ENCODE data around the gene AFAP1L1.

Gene AFAP1L1

GRCh38 chr5:149298842-149299404 is 27.3 kb downstream of the AFAP1L1 start:
- in situ Hi-C loops (cut with MboI; ENCODE audit: low sequenced_read_pairs, unreplicated experiment), result no loop called here
- TF ChIP-seq CTCF (IDR thresholded peaks at IDR 0.05; ENCODE audit: borderline replicate concordance, control extremely low read depth, extremely low read depth, insufficient read depth, missing control alignments), result no peak
- no peak for DNase-seq (ENCODE audit: low spot score)

- in situ Hi-C loops (cut with MboI; ENCODE audit: low sequenced_read_pairs, unreplicated experiment), result no loop called here
- TF ChIP-seq CTCF (IDR thresholded peaks at IDR 0.05; ENCODE audit: borderline replicate concordance, control extremely low read depth, extremely low read depth, insufficient read depth, missing control alignments), result no peak
- no peak for DNase-seq (ENCODE audit: low spot score)
These were observed 27.9 kb downstream of the AFAP1L1 start for GRCh38 chr5:149299451-149300054.

GRCh38 chr5:149300441-149300840 is 28.8 kb downstream of the AFAP1L1 start:
- DNase-seq (ENCODE audit: low spot score), result no peak
- TF ChIP-seq CTCF (IDR thresholded peaks at IDR 0.05; ENCODE audit: borderline replicate concordance, control extremely low read depth, extremely low read depth, insufficient read depth, missing control alignments), result no peak
- in situ Hi-C loops (cut with MboI; ENCODE audit: low sequenced_read_pairs, unreplicated experiment), result no loop called here

GRCh38 chr5:149301049-149301743 is 29.5 kb downstream of the AFAP1L1 start:
- TF ChIP-seq CTCF (IDR thresholded peaks at IDR 0.05; ENCODE audit: borderline replicate concordance, control extremely low read depth, extremely low read depth, insufficient read depth, missing control alignments), result no peak
- in situ Hi-C loops (cut with MboI; ENCODE audit: low sequenced_read_pairs, unreplicated experiment), result no loop called here
- DNase-seq (ENCODE audit: low spot score), result no peak

- TF ChIP-seq CTCF (IDR thresholded peaks at IDR 0.05; ENCODE audit: borderline replicate concordance, control extremely low read depth, extremely low read depth, insufficient read depth, missing control alignments), result no peak
- in situ Hi-C loops (cut with MboI; ENCODE audit: low sequenced_read_pairs, unreplicated experiment), result no loop called here
- no peak for DNase-seq (ENCODE audit: low spot score)
These were observed 30.2 kb downstream of the AFAP1L1 start for GRCh38 chr5:149301744-149302380.

GRCh38 chr5:149302641-149303040 is 31.0 kb downstream of the AFAP1L1 start:
- no peak for TF ChIP-seq CTCF (IDR thresholded peaks at IDR 0.05; ENCODE audit: borderline replicate concordance, control extremely low read depth, extremely low read depth, insufficient read depth, missing control alignments)
- DNase-seq (ENCODE audit: low spot score), result no peak
- in situ Hi-C loops (cut with MboI; ENCODE audit: low sequenced_read_pairs, unreplicated experiment), result no loop called here

All from GM13976 (cell line).